GM06990 (cell line): ENCODE results near the gene CNTNAP5.

Source experiments
- DNase-seq: peaks from one replicate; pipeline ENCODE4 v3.0.0-alpha.2; 2011; ENCODE audit not compliant: insufficient read length; ENCODE audit errors: extremely low read depth
- H3K27me3 ChIP-seq: replicated peaks from 2 replicates; pipeline ENCODE4 v1.6.0; 2011; ENCODE audit warnings: low read length; ENCODE audit not compliant: control insufficient read depth, insufficient read depth
- H3K36me3 ChIP-seq: 2 replicates; pipeline ENCODE4 v1.5.1; 2011; ENCODE audit warnings: low read length; ENCODE audit not compliant: control insufficient read depth, insufficient read depth
- H3K4me3 ChIP-seq: replicated peaks from 2 replicates; pipeline ENCODE4 v1.5.1; 2011; ENCODE audit warnings: low read depth, mild to moderate bottlenecking, control low read depth, low read length
- CTCF ChIP-seq: IDR thresholded peaks from 2 replicates; pipeline ENCODE4 v1.5.1; 2011; ENCODE audit warnings: low read length, control low read depth, mild to moderate bottlenecking, inconsistent platforms; ENCODE audit not compliant: insufficient read depth, poor library complexity, severe bottlenecking

The CNTNAP5 gene

DNA sequence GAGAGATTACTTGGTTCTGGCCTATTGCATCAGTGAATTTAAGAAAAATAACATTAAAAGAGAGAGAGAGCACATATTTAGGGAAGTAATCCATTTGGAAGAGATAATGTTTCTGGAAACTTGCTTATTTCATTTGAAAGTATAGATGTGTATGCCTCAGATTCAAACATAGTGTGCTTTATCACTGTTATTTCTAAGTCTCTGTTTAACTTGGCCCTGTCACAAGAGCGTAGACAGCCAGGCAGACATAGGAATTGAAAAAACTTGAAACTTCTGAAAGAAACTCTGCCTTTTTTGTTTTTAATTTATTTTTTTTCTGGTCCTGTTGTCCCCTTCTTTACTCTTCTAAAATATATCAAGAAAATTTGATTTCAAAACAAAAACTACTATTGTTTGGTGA is 849.1 kb downstream of the CNTNAP5 start:
- DNase-seq, result no peak
- TF ChIP-seq CTCF, result no peak
- Histone ChIP-seq H3K36me3 (no peaks in the 10 kb centered on the region), H3K27me3 (no peaks in the 10 kb centered on the region), H3K4me3 (no peak overlapping the region)

- no peak for TF ChIP-seq CTCF
- H3K36me3 ChIP-seq, result no peaks in the 10 kb centered on the region
- no peak for DNase-seq
- no peak overlapping the region for H3K4me3 ChIP-seq
- no peaks in the 10 kb centered on the region for H3K27me3 ChIP-seq
These were observed 849.6 kb downstream of the CNTNAP5 start for GRCh38 chr2:124874676-124875075.

DNA sequence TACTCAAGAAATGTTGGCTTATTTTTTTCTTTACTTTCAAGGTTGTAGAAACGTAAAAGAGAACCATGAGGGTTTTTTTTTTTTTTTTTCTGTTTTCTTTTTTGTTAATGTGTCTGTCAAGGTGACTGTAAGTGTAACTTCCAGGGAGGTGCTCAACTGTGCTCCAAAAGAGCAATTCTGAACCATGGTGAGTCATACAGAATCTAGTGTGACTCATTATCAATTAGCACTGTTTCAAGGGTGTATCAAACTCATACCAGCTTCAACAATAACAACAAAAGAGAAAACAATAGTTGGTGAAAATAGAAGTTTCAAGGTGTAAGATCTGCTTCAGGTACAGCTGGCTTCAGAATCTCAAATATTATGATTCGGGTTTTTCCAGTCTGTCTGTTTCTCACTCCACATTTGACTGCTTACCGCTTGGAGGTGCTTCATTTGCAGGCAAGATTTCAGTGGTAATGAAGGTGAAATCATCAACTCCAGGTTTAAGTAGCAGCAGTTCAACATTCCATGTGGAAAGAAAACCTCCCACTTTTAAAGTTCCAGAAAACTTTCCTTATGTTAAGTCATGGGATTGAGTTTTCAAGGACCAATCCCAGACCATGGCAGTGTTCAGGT is 850.6 kb downstream of the CNTNAP5 start:
- Histone ChIP-seq H3K36me3 (no peaks in the 10 kb centered on the region), H3K27me3 (no peaks in the 10 kb centered on the region), H3K4me3 (no peak overlapping the region)
- TF ChIP-seq CTCF, result no peak
- DNase-seq, result peak; percentile 3

DNA sequence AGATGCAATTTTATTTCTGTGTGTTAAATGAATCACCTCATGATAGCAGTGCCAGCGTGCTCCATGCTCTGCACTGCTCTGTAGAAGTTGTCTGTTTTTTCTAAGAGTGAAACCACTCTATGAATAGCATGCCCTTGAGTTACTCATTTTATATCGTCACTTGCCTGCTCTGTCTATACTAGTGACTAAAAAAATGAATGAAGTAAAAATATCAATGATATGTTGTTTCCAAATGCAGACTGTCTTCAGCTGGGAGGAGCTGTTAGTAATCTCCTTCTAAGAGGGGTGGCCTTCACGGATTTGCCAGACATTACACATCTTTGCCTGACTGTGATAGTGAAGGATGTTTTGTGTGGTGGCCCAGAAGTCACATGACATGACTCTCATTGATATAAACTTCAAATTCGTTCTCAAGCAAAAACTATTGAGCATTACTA is 852.1 kb downstream of the CNTNAP5 start:
- no peak for TF ChIP-seq CTCF
- no peak for DNase-seq
- H3K36me3 ChIP-seq, result no peaks in the 10 kb centered on the region
- H3K4me3 ChIP-seq, result no peak overlapping the region
- H3K27me3 ChIP-seq, result no peaks in the 10 kb centered on the region

- no peak overlapping the region for H3K4me3 ChIP-seq
- H3K36me3 ChIP-seq, result no peaks in the 10 kb centered on the region
- no peak for DNase-seq
- no peaks in the 10 kb centered on the region for H3K27me3 ChIP-seq
- TF ChIP-seq CTCF, result no peak
These were observed 854.6 kb downstream of the CNTNAP5 start for GRCh38 chr2:124879640-124880039.

DNA sequence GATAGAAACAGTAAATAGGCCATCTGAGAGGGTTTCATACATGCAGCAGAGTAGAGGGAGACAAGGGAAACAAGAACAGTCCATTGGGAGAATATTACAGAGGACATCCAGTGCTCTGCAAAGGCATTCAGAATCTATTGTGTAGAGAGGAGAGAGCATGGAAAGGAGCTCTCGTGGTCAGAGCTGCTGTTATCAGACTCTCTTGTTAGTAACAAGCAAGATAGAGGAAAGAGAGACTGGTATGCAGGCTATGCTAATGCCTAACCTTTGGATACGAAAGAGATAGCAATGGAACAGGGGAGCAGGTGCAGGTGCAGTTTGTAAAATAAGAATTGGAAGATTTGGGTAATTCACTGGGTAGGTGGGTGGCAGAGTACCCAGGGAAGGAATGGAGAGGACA is 855.9 kb downstream of the CNTNAP5 start:
- H3K4me3 ChIP-seq, result no peak overlapping the region
- H3K27me3 ChIP-seq, result no peaks in the 10 kb centered on the region
- DNase-seq, result no peak
- no peak for TF ChIP-seq CTCF
- H3K36me3 ChIP-seq, result no peaks in the 10 kb centered on the region
